Activated CD8-positive, alpha-beta memory T cell treated with anti-CD3 and anti-CD28 coated beads for 4 hours (primary cell): Measurements from ENCODE around the gene CDH7.

Experiments used
- DNase-seq, 2 donors: peaks; one replicate each; pipeline ENCODE4 v3.0.0-alpha.2; 2020; ENCODE audit warnings: low read depth in 2 of 2

The CDH7 gene

GRCh38 chr18:65907281-65907680 lies 156.5 kb downstream of the CDH7 start:
- no peak for DNase-seq

- DNase-seq = no peak
Observed at GRCh38 chr18:65919018-65919417, 168.2 kb downstream of the CDH7 start.

- no peak for DNase-seq
Observed at GRCh38 chr18:65919663-65920062, 168.9 kb downstream of the CDH7 start.

- no peak for DNase-seq
Observed at GRCh38 chr18:65922103-65922502, 171.3 kb downstream of the CDH7 start.

GRCh38 chr18:65924904-65925303 lies 174.1 kb downstream of the CDH7 start:
- DNase-seq = no peak

GRCh38 chr18:65934874-65935273 lies 184.1 kb downstream of the CDH7 start:
- DNase-seq = no peak

GRCh38 chr18:65936678-65937077 lies 185.9 kb downstream of the CDH7 start:
- no peak for DNase-seq

GRCh38 chr18:65937180-65937579 lies 186.4 kb downstream of the CDH7 start:
- no peak for DNase-seq

- DNase-seq = no peak
Observed at GRCh38 chr18:65938592-65939372, 188.0 kb downstream of the CDH7 start.
